ENCODE measurements around the gene TRIO. TPM values are rescaled to one million over a fixed set of nuclear protein-coding genes. Genes with fewer than 3 reads are reported as not detected.

Gene TRIO
- total and polyA plus RNA-seq, 2 experiments from 2014 or later = 18.5 to 78.2 TPM

DNA sequence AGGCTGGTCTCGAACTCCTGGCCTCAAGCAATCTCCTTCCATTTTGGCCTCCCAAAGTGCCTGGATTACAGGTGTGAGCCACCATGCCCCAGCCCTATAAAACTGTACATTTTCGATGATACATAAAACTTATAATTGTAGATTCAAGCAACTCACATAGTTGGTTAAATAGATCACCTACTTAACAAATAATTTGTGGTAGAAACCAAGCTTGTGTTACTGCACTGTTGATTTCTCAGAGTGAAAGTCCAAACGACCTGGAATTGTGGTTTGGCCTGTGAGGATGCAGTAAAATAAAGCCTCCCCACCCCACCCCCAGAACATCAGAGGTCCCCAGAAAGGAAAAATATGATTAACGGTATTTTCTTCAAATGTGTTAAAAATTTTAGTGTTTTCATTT, 92.7 kb downstream of the TRIO start:
- Histone ChIP-seq H3K9me2 (replicated peaks; ENCODE audit: insufficient read depth) (no peaks in the 10 kb centered on the region), H3K4me1 (ENCODE audit: insufficient read depth) (peaks cover 5% of the 10 kb centered on the region), H2AFZ (no peak overlapping the region), H3K27ac (no peak overlapping the region), H4K20me1 (ENCODE audit: insufficient read depth, poor library complexity, severe bottlenecking) (peaks cover 44% of the 10 kb centered on the region), H3K4me3 (no peak overlapping the region), H3K79me2 (peaks cover 94% of the 10 kb centered on the region), H3K9me3 (ENCODE audit: low read depth) (no peaks in the 10 kb centered on the region), H3K36me3 (replicated peaks; ENCODE audit: insufficient read depth, low read depth) (no peaks in the 10 kb centered on the region), H3K4me2 (no peak overlapping the region), H3K27me3 (no peaks in the 10 kb centered on the region)
- no peak for DNase-seq (ENCODE audit: low spot score)
- TF ChIP-seq CTCF (IDR thresholded peaks at IDR 0.05; ENCODE audit: poor library complexity) (no peak), EZH2phosphoT487 (IDR thresholded peaks at IDR 0.05; ENCODE audit: low read depth, severe bottlenecking, unreplicated experiment) (no peak), EZH2 (IDR thresholded peaks at IDR 0.05; ENCODE audit: borderline replicate concordance) (no peak)
- 91% methylated on average over 4 of the region's 4 CpGs for WGBS (ENCODE audit: low lambda C conversion rate, missing lambda C conversion rate)

- Histone ChIP-seq H3K9me2 (replicated peaks; ENCODE audit: insufficient read depth) (no peaks in the 10 kb centered on the region), H3K36me3 (replicated peaks; ENCODE audit: insufficient read depth, low read depth) (no peaks in the 10 kb centered on the region), H3K79me2 (peaks cover 95% of the 10 kb centered on the region), H3K27me3 (no peaks in the 10 kb centered on the region), H3K4me3 (no peak overlapping the region), H3K4me1 (ENCODE audit: insufficient read depth) (peaks cover 4% of the 10 kb centered on the region), H3K4me2 (no peak overlapping the region), H3K27ac (no peak overlapping the region), H4K20me1 (ENCODE audit: insufficient read depth, poor library complexity, severe bottlenecking) (peaks cover 53% of the 10 kb centered on the region), H2AFZ (no peak overlapping the region), H3K9me3 (ENCODE audit: low read depth) (no peaks in the 10 kb centered on the region)
- DNase-seq (ENCODE audit: low spot score) = no peak
- TF ChIP-seq CTCF (IDR thresholded peaks at IDR 0.05; ENCODE audit: poor library complexity) (no peak), EZH2phosphoT487 (IDR thresholded peaks at IDR 0.05; ENCODE audit: low read depth, severe bottlenecking, unreplicated experiment) (no peak), EZH2 (IDR thresholded peaks at IDR 0.05; ENCODE audit: borderline replicate concordance) (no peak)
- WGBS (ENCODE audit: low lambda C conversion rate, missing lambda C conversion rate) = 75% methylated on average over 3 of the region's 3 CpGs
Observed at GRCh38 chr5:14236757-14237156, 93.6 kb downstream of the TRIO start.

DNA sequence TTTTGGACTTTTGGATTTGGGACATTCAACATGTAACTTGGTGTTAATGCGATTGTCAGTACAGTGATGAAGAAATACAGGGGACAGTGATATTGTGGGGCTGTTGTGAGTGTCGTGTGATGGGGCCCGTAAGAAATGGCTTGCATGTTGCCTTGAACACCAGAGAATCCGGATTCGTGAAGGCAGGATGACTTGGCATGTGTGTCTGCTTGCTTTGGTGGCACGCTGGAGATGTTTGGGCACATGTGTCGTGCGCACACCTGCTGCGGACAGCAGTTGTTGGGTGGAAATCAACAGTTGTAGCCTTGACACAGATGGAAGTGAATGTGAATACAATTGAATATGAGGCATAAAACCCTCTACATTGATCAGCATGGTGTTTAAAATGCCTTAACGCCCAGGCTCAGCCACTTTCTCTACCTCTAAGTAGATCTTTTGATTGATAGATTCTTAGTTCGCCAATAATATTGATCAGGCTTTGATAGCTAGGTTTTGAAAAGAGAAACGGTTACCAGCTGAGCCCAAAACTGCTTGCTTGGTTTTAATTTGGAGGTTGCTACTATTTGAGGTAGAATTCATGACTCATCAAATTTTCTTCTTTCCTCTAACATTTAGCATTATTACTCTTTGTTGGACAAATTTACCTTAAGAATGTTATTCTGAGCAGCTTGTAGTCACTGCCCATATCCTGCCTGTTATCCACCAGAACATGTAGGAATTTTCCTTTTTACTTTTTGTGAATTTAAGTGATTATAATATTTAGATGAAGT, 94.4 kb downstream of the TRIO start:
- Histone ChIP-seq H3K27me3 (no peaks in the 10 kb centered on the region), H3K9me2 (replicated peaks; ENCODE audit: insufficient read depth) (no peaks in the 10 kb centered on the region), H3K4me3 (no peak overlapping the region), H3K79me2 (peaks cover 95% of the 10 kb centered on the region), H3K4me1 (ENCODE audit: insufficient read depth) (no peaks in the 10 kb centered on the region), H4K20me1 (ENCODE audit: insufficient read depth, poor library complexity, severe bottlenecking) (peaks cover 59% of the 10 kb centered on the region), H2AFZ (no peak overlapping the region), H3K36me3 (replicated peaks; ENCODE audit: insufficient read depth, low read depth) (no peaks in the 10 kb centered on the region), H3K4me2 (no peak overlapping the region), H3K27ac (no peak overlapping the region), H3K9me3 (ENCODE audit: low read depth) (no peaks in the 10 kb centered on the region)
- TF ChIP-seq EZH2phosphoT487 (IDR thresholded peaks at IDR 0.05; ENCODE audit: low read depth, severe bottlenecking, unreplicated experiment) (no peak), EZH2 (IDR thresholded peaks at IDR 0.05; ENCODE audit: borderline replicate concordance) (no peak), CTCF (IDR thresholded peaks at IDR 0.05; ENCODE audit: poor library complexity) (no peak)
- 96% methylated on average over 12 of the region's 12 CpGs for WGBS (ENCODE audit: low lambda C conversion rate, missing lambda C conversion rate)
- DNase-seq (ENCODE audit: low spot score) = no peak
